ENCODE measurements around the gene GRM7.

Gene GRM7

DNA sequence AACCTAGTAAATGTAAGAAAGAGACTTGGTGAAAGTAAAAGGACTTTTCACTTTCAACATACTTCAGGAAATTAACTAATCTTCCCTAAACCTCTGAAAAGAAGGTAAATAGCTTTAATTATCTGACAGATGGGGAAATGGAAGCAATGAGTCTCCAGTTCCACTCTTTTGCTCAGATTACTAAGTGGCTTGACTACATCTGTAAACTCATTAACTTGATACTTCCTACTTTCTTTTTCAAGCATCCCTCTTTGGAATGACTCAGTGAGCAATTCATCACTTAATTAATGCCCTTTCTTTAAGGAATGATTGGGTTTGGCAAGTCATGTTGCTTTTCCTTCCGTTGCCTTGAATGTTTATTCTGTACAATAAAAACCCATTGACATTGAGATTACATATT is 234.2 kb downstream of the GRM7 start:
- no peak for DNase-seq
- intact Hi-C loops (cut with DNase I) = no loop called here

DNA sequence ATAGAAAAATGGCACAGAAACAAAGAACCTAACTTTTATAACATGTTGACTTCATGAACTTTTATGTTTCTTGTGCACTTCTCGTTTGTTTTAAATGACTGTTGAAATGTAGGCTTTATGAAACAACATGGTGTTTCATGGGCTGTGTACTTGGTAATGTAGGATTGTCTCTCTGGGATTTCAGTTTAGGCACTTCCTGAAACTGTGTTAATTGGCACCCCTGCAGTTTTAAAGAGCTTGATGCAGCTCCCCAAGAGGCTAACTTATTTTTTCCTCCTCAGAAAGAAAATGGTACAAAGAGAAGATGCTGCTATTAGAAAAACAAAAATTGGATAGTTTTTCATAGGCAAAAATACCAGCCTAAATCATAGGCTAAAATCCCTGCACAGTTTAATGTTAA is 239.2 kb downstream of the GRM7 start:
- intact Hi-C loops (cut with DNase I) = no loop called here
- DNase-seq = no peak

DNA sequence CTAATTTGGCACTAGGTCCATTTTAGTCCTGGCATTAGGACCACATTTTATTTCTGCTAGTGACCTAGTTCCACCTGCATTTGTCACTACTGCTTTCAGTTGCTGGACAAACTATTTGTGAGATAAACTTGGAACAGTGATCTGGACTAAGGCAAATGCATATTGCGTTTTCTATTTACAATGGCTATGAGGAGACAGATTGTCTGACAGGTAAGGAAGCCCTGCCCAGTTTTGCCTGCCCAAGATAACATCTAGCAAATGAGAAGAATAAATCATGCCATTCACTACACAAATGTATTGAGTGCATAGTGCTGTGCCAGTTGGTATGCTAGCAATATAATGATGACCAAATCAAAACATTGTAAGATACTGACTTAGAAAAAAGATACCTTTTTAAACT is 245.7 kb downstream of the GRM7 start:
- intact Hi-C loops (cut with DNase I) = no loop called here
- no peak for DNase-seq

DNA sequence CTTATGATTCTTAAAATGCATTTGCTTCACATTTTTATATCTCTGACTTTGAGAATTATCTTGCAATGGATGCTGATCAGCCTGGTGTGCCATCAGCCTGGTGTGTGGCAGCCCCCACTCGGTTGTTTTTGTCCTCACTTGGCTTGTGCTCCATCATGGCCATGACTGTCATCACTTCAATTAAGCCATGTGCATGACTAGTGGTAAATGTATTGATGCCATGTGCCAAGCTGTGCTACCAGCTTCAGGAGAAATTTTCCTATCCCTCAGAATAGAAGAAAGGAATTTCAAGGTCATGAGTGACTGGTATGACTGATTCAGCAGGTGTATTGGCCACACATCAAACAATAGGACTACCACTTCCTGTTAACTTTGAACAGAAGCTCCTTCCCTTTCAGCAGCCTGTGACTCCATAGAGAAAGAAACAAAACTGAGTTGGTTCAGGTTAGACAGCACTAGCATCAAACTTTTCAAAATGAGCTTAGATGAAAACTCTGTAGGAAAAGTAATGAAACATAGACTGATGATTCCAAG is 251.7 kb downstream of the GRM7 start:
- DNase-seq = no peak
- intact Hi-C loops (cut with DNase I) = no loop called here

DNA sequence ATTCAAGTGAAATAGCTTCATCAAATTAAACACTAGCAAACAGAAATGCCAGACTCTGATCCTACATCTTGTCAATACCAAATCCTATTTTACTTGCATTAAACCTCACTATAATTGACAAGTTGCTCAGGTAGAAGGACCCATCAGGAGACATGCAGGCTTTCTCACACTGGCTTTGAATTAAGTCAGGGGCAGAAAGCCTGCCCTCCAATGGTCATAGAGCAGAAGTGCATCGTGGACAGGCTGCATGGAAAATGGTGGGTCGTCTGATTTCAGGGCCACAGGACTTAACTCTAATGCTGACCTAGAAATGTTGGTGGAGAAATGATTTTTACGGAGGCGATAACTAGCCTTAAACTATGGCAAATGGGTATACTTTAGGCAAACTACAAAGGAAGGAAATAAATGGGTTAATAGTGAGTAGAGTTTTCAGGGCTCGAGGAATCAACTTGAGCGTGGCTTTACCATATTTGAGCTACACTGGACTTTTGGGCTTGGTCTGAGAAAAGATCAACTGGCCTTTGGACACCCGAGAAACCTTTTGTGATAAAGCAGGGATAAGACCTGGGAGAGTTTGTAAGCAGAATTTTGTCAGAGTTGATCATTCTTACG is 283.9 kb downstream of the GRM7 start:
- peak in 3 of 42 donors; percentile 5 to 17 (median 10) for DNase-seq

DNA sequence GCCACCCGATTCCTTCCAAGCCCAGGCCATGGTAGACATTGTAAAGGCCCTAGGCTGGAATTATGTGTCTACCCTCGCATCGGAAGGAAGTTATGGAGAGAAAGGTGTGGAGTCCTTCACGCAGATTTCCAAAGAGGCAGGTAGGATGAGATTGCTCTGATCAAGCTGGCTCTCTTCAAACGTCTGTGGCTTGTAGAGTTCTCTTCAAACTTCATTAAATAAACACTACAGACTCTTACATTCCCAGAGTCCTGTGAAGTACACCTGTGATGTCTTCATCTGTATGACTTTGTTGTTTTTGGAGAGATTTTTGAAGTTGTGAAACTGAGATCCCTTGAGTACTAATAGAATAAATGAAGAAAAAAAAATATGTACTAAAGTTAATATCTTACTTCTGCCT is 285.6 kb downstream of the GRM7 start:
- DNase-seq = no peak
- intact Hi-C loops (cut with DNase I) = no loop called here

More for the DNA sequence above, 283.9 kb downstream of the GRM7 start:
- intact Hi-C loops (cut with DNase I) = no loop called here

DNA sequence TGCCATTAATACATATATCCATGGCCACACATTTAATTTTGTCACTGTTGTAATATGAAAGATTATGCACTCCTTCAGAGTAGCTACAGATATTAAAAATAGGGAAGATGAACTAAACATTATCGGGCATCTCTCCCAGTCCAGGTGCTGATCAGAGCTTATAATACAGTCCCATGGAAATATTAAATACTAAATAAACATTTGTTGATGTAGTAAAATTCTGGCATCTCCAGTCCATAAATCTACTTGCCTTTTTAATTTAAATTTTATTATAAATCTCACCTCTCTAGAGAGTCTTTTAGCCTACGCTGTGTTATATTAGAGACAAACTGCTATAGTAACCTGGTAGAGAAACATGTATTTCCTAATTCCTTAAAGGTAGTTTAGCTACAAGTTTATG is 297.6 kb downstream of the GRM7 start:
- no peak for DNase-seq
- intact Hi-C loops (cut with DNase I) = no loop called here

DNA sequence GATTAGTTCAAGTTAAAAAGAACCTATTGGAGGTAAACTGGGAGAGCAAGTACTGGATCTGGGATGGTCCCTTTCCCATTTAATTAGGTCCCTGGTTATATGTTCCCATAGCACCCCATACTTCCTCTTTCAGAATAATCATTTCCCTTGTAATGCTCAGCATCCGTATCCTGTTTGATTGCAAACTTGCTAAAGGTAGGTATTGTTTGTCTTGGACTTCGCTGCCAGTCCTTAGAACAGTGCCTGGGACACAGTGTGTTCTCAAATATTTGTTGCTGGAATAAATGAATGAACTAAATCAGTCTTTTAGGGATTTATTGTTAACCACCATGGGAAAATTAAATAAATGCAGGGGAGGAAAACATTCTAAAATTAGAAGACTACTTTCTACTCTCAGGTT is 299.8 kb downstream of the GRM7 start:
- intact Hi-C loops (cut with DNase I) = no loop called here
- no peak for DNase-seq

DNA sequence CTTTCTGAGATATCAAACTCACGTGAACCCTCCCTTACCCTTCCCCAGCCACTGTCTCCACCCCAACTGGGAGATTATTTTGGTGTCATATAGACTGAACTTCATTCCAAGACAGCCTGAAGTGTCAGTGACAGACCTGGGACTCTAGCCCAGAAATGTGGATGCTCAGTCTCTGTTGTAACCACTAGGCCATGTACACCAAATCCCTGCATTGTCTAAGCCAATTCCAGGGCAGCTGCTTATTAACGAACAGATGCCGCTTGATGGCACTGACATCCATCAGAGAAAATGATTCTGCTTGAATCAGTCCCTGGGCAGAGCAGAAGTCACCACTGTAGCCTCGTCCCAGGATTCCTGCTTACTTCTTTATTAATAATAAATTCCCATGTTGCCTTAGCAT is 305.5 kb downstream of the GRM7 start:
- intact Hi-C loops (cut with DNase I) = no loop called here
- peak in 6 of 42 donors; percentile 3 to 37 (median 12) for DNase-seq

DNA sequence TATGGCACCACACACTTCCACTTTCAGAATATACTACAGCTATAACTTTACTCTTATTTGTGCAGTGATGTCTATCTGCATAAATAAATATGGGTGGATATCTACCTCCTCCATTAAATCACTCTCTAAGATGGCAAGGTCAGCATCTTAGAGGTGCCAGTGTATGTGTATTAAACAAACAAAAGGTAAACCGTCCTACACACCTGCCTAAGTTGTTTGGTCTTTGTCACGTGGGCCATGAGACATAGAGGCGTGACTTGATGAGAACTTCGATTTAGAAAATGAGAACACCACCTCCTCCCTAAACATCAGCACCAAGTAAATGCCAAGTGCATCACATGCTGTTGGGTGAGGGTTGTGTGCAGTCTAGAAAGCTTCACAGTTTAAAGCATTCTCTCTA is 310.6 kb downstream of the GRM7 start:
- no peak for DNase-seq
- intact Hi-C loops (cut with DNase I) = no loop called here

DNA sequence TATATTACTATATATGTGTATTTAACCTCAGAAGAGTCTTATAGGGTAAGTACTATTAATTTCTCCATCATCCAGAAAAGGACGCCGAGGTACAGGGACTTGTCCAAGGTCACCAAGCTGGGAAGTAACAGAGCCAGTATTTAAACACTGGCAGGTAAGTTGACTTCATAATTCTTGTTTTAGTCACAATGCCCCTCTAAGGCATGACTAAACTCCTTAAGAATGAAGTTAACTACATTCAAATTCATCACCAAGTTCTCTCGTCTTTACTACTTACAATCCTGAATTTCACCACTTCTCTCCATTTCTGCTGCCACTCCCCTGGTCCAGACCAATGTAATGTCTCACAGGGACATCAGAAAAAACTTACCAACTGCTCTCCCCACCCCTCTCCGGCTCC is 312.1 kb downstream of the GRM7 start:
- no peak for DNase-seq
- intact Hi-C loops (cut with DNase I) = no loop called here

DNA sequence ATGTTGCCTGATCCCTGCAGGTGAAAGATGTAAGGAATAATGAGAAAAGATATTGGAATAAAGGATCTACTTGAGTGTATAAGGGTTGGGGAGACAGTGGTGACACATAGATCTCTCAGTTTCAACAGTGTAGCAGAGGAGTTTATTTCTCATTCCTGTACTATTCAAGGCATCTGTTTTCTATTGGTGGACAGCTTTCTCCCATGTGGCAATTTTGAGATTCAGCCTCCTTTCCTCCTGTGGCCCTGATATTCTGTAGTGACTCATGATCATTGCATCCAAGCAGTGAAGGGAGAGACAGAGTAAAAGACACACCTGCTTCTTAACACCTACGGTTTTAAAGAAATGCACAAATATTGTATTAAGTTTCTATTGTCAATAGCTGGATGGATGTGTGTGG is 327.6 kb downstream of the GRM7 start:
- intact Hi-C loops (cut with DNase I) = no loop called here
- DNase-seq = no peak

DNA sequence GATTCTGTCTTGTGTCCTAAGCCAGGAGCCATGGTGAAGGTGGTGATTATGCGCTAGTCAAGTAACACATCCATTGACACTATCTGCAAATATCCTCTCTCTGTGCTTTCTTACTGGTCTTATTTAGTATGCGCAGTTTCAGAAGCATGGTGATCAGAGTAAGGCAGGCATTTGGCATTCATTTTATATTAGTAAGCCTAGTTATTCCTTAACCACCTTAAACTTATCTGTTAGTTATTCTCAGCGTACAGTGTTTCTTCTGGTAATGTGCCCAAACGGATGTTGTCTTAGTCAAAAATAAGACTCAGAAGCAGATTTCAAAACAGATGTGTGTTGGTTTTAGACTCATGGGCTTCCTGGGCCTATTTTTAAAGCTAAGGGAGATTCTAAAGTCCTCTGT is 329.2 kb downstream of the GRM7 start:
- intact Hi-C loops (cut with DNase I) = no loop called here
- DNase-seq = no peak

DNA sequence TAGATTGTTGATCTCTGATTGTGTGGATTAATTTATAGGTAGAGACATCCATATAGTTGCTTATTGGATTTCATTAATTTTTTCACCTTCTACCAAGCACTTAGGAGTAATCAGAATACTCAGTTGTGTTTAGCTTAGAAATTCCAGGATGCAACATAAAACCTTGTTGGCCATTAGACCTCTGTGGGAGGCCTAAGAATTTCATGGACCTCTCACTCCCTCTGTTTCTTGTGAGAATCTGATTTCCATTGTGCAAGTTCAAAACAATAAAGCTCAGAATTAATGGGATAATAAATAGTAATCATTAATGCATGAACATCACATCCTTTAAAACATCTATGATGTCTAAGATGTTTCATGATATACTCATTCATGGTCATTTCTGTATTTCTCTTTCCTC is 332.4 kb downstream of the GRM7 start:
- no peak for DNase-seq
- intact Hi-C loops (cut with DNase I) = no loop called here

DNA sequence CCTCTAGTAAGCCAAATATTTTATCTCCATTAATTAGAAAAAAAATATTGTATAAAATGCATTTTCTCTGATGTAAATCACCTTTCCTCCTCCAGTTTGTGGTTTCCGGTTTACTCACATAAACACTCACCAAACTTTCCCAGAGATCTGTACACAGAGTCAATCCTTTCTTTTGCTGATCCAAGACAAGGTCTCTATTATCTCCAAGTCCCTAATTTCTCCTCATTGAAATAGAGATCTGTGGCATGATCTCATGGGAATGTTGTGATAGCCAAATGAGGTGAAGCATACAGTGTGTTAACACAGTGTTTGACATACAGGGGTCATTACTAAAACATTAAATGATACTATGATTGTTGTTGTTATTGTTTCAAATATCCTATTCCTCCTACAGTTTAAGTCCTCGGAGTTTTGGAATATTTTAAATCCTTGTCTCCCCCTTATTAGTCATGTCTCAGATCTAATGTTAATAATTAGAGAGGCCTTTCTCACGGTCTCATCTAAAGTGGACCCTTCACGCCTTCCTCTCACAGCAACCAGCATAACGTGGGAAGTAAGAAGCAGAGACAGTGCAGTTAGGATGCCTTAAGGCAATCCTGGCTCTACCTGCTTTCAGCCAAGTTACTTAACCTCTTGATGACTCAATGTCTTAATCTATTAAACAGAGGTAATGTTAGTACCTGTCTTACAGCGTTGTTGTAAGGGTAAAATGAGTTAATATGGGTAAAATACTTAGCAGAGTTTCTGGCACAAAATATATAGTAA is 333.3 kb downstream of the GRM7 start:
- DNase-seq = no peak
- intact Hi-C loops (cut with DNase I) = no loop called here

DNA sequence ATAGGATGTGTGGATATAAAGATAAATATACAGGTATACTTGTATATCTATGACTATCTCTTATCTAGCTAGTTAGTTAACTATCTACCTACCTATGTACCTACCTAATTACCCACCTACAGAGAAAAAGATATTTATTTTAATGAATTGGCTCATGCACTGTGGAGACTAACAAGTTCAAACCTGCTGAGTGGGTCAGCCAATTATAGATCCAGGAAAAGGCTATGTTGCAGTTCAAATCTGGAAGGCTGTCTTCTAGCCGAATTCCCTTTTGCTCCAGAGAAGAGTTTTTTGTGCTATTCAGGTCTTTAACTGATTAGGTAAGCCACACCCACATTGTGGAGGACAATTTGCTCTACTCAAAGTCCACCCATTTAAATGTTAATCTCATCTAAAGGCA is 335.0 kb downstream of the GRM7 start:
- intact Hi-C loops (cut with DNase I) = no loop called here
- no peak for DNase-seq

DNA sequence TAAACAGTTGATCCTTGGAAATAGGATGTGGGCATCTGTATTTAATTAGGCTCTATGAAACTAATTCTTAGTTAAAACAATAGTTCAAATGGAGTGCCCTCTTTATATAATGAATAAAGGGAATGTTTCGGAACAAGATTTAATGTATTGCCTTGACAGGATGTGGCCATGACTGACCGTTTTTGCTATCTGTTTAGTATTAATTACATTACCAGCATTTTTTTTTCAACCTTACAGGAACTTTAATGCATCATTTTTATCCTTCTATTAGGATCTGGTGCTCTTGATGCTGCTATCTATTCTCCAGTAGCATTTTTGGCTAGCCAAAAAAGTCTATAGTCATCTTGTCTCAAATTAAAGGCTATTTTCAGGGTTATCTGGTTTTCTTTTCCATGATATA is 340.9 kb downstream of the GRM7 start:
- no peak for DNase-seq
- intact Hi-C loops (cut with DNase I) = no loop called here

DNA sequence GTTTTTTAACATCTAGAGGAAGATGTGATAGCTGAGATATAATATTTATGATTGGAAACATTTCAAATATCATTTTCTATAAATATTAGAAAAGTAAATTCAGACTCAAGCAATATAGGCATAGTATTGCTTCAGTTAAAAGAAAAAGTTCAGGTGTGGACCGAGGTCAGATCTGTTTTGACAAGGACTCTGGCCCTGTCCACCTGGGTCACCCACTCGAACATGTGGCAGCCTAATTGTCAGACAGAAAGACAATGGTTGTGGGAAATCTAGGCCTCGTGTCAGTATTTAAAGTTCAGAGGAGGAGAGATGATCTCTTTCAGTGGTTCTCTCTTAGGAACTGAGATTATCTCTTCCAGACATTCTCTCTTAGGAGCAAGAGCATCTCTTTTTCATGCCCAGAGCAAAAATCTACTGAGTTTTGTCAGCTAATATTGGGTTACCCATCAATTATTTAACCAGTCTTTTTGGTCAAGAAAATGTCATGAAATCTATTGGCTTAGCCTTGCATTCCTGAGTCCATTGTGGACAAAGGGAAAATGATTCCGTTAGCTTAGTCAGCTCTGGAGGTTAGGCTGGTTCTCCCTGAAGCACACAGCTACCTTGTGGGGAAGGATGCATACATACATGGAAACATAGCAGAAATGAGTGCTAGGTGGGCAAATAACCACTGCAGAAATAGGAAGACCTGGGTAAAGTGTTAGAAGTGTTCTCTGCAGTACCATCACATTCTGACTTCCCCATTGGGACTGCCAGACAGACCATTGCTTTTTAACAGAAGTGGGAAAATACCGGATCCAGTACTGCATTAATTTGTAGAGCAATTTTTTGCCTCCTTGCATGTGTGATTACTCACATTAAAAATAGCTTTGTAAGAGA is 343.3 kb downstream of the GRM7 start:
- intact Hi-C loops (cut with DNase I) = no loop called here
- no peak for DNase-seq

DNA sequence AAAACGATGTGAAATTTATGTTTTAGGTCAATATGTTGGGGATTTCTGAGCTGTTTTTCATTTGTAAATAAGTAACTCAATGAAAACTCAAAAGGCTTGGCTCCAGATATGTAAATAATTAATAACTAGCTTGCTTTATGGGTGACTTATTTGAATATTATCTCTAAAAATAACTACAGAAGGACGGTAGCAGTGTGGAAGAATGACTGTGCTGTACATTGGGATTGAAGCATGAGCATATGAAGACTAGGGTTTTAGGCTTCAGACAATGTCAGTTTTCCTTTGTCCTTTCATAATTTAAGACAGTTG is 343.9 kb downstream of the GRM7 start:
- no peak for DNase-seq
- intact Hi-C loops (cut with DNase I) = no loop called here

DNA sequence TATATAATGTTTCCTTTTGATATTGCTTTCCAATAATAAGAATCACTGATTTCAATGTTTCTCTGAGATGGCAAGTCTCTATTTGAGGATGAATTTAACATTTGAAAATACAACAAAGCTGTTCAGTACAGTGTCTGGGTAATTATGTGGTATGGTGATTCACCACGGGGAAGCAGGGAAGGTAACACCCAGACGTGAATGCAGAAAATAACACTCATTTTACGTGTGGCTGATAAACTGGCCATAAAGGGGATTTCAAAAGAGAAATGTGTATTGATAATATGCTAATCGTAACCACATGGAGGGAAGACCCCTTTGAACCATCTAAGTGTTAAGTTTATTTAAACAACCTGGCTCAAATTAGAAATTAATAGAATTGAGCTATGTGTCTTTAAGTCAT is 344.6 kb downstream of the GRM7 start:
- no peak for DNase-seq
- intact Hi-C loops (cut with DNase I) = no loop called here
